ENCODE results near the gene KCTD21. TPM values are rescaled to one million over a fixed set of nuclear protein-coding genes. Genes with fewer than 3 reads are reported as not detected.

The KCTD21 gene
- total RNA-seq, 1 experiment from 2014 or later = 2.5 TPM

DNA sequence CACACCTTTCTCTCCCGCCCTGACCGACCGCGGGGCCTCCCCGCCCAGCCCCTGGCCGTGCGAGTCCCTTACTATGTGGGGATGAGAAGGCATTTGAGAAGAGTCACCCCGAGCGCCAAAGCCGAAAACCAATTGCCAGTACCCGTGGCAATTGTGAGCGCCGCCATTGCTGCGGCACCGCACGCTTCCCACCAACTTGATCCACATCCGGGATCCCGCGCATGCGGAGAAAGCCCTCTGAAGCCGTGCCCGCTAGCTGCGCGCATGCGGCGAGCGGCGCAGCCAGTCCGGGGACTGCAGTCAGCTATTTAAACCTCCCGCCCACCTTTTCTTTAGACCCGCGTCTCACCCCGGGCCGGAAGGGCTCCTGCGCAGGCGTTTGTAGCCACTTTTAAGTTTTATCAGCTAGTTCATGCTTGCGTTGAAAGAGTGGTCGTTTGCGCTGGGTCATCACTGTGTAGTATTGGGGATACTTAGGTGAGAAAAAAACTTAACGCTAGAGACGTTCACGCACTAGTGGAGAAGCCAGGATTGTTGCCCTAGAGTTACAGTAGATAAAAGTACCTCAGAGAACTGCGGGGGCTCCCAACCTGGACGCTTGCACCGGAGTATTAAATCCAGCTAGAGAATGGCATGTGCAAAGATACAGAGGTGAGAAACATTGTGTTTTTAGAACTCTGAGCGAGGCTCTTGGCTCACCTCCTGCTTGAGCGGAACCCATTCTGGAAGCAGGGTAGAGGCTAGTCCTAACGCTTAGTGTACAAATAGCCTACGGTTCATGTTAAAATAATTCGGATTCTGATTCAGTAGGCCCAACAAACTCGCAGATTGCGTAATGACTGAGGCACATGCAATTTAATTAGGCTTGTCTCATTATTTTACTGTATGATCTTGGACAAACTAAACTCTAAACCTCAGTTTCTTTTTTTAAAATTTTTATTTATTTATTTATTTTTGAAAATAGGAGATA is 48.7 kb downstream of the KCTD21 start, which contains the start of gene ALG8:
TSS of gene ALG8 (minus strand) at position 205 of the 970 bp plus-strand sequence. CDS start at position 167, 38 bp downstream.
- DNase-seq (ENCODE audit: low spot score) = peak; percentile 91

- peak; percentile 19 for DNase-seq (ENCODE audit: low spot score)
Measured at GRCh38 chr11:78138694-78139421, 49.6 kb downstream of the KCTD21 start.

DNA sequence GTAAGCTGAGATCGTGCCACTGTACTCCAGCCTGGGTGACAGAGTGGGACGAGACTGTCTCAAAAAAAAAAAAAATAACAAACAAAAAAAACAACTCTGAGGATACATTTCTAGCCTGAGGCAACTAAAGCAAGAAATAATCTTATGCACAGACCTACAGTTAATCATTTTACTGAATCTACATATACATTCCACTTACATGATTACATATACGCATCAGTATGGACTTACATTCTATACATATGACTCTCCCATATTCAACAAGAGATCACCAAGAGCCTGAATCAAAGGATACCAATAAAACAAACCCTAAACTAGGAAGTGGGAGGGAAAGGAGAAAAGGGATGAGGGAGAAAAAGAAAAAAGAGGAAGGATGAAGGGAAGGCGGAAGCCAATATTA is 50.1 kb downstream of the KCTD21 start:
- DNase-seq (ENCODE audit: low spot score) = no peak

DNA sequence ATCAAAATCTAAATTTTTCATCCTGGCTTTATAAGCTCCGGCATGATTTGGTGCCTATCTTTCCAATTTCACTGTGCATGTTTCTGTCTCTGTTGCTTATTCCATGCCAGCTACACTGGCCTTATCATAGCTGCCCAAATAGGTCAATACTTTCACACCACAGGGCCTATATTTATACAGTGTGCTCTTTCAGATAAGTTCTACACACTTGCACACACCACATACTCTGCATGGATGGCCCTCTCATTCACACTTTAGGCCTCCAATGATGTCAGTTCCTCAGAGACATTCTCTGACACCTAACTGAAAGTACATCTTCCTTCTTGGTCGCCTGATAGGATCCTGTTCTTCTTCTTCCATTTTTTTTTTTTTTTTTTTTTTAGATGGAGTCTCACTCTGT is 56.0 kb downstream of the KCTD21 start:
- DNase-seq (ENCODE audit: low spot score) = no peak

DNA sequence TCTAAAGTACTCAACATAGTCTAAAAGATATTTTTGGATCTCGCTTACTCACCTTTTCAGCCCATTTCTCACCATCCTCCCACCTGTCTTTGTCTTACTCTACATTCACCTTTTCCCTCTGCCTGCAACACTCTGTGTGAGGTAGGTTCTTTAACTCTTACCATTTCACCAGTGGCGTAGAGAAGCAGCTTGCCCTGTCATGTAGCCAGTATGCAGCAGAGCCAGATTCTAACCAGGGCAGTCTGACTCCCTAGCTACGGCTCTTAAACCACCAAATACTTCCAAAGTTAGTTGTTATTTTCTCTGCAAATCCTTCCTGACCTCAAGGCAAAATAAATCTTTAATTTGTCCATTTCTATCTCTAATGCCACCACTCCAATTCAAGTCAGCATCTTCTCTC is 56.5 kb downstream of the KCTD21 start:
- no peak for DNase-seq (ENCODE audit: low spot score)

- DNase-seq (ENCODE audit: low spot score) = no peak
Measured at GRCh38 chr11:78127403-78127802, 61.0 kb downstream of the KCTD21 start.

Other genes starting within 250 kb of the KCTD21 start
- 26.5 and 28.2 TPM in 2 replicates for gene INTS4, start 194.0 kb downstream of the KCTD21 start, total RNA-seq (2014; rRNA removed; shearing (Covaris generic))
- 0.77 TPM in 1 of 2 replicates, not detected in the other for gene KCTD14, start 165.3 kb downstream of the KCTD21 start, total RNA-seq (2014; rRNA removed; shearing (Covaris generic))
- not detected in 2 replicates for gene THRSP, start 124.8 kb downstream of the KCTD21 start, total RNA-seq (2014; rRNA removed; shearing (Covaris generic))
- 121 and 127 TPM in 2 replicates for gene NDUFC2, start 108.8 kb downstream of the KCTD21 start, total RNA-seq (2014; rRNA removed; shearing (Covaris generic))
- gene ALG8, start 49.0 kb downstream of the KCTD21 start, total RNA-seq (2014; rRNA removed; shearing (Covaris generic)) = 106 and 116 TPM in 2 replicates
- gene USP35, start 293 bp upstream of the KCTD21 start, total RNA-seq (2014; rRNA removed; shearing (Covaris generic)) = 1.5 and 1.7 TPM in 2 replicates
- gene GAB2, start 229.2 kb upstream of the KCTD21 start, total RNA-seq (2014; rRNA removed; shearing (Covaris generic)) = 0.70 and 1.0 TPM in 2 replicates